Purkinje cell (primary cell): ENCODE data around the gene PFDN4. TPM values are rescaled to one million over a fixed set of nuclear protein-coding genes. Genes with fewer than 3 reads are reported as not detected.

Experiments used
- polyA plus RNA-seq: library from polyadenylated mRNA; unstranded; fragments of >200 nt; fragmentation: Nextera tagmentation; gene quantifications from 2 replicates; pipeline ENCODE4 v1.2.1, GENCODE V29; 2014

PFDN4 gene, protein sequence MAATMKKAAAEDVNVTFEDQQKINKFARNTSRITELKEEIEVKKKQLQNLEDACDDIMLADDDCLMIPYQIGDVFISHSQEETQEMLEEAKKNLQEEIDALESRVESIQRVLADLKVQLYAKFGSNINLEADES
- 177 and 190 TPM in 2 replicates for polyA plus RNA-seq

GRCh38 chr20:54207743-54208547 lies at the start of gene PFDN4:
Gene PFDN4 (plus strand): TSS chr20:54208087. CDS start chr20:54208101, 14 bp downstream.

DNA sequence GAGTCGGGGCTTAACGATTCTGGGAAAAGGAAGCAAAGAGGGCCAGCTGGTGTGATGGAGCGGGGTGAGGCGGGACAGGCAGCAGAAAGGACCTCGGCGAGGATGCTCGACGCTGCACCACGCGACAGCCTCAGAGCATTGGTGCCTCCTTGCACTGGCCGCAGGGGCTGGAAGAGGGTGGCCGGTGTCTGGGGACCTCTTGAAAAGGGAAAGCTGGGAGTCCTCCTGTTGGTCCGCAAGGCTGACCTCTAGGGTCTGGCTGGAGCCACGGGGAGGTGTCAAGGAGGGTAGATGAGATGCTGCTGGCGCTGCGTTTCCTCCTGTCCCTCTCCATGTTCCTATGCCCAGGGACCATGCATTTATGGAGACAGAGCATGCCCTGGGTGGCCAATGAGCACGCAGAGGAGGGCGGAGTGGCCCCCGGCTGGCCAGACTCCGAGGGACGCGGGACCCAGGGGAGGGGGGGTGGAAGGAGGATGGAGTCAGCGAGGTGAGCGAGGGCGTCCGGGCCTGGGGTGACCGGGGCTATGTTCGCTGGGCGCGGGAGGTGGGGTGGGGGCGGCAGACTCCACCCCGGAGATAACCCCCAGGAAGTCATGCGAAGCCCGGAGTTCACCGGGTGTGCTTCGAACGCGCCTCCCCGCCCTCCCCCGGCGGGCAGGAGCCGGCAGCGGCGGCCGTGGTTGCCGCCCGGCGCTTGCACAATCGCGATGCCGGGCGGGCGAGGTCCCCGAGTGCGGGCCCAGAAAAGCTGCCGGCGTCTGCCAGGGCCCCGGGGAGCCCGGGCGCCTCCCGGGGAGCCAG lies 34.0 kb upstream of the PFDN4 start, which contains the start of gene CYP24A1:
CYP24A1 (minus strand) TSS at position 334 of the 804 bp plus-strand sequence. CDS start 407 bp downstream, outside the sequence.

Other genes with a start within 250 kb of the PFDN4 start
- 2.6 and 3.5 TPM in 2 replicates for gene BCAS1, start 137.5 kb upstream of the PFDN4 start, polyA plus RNA-seq
- 0.50 TPM in 1 of 2 replicates, not detected in the other for gene CYP24A1, start 34.1 kb upstream of the PFDN4 start, polyA plus RNA-seq